RWPE1 (cell line): ENCODE data around the gene NATD1.

ENCODE experiments used
- CTCF ChIA-PET: fragments of 350-600 bp; sonication (Branson Sonifier 250); formaldehyde crosslinking; extraction: SDS; loops from one replicate; lab custom pipeline; 2021; lab: Yijun Ruan, JAX
- POLR2A ChIA-PET: fragments of 400-600 bp; formaldehyde crosslinking; extraction: SDS; loops from one replicate; lab custom pipeline; 2020; ENCODE audit warnings: antibody characterized with exemption; ENCODE audit not compliant: low non-redundant PET; lab: Yijun Ruan, JAX
- DNase-seq: peaks from one replicate; pipeline ENCODE4 v3.0.0; 2012; ENCODE audit warnings: low spot score
- H3K27ac ChIP-seq: fragments of 450-650 bp; 2 replicates; pipeline ENCODE4 v1.5.1; 2017
- TF ChIP-seq, protein P1 (sequence below): fragments of 450-650 bp; conservative IDR thresholded peaks from 2 replicates; pipeline ENCODE4 v1.5.1; 2017; ENCODE audit warnings: low read depth, mild to moderate bottlenecking

Gene NATD1

GRCh38 chr17:21191698-21192097 lies 61.5 kb downstream of the NATD1 start:
- DNase-seq, result no peak
- H3K27ac ChIP-seq, result no peak overlapping the region
- TF ChIP-seq, protein P1, sequence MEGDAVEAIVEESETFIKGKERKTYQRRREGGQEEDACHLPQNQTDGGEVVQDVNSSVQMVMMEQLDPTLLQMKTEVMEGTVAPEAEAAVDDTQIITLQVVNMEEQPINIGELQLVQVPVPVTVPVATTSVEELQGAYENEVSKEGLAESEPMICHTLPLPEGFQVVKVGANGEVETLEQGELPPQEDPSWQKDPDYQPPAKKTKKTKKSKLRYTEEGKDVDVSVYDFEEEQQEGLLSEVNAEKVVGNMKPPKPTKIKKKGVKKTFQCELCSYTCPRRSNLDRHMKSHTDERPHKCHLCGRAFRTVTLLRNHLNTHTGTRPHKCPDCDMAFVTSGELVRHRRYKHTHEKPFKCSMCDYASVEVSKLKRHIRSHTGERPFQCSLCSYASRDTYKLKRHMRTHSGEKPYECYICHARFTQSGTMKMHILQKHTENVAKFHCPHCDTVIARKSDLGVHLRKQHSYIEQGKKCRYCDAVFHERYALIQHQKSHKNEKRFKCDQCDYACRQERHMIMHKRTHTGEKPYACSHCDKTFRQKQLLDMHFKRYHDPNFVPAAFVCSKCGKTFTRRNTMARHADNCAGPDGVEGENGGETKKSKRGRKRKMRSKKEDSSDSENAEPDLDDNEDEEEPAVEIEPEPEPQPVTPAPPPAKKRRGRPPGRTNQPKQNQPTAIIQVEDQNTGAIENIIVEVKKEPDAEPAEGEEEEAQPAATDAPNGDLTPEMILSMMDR, result no peak
- POLR2A ChIA-PET, result no interaction called here
- CTCF ChIA-PET, result interaction anchor here (0.9 kb wide), 1 partner anchor 21 kb away, joined by 3 read pairs; no protein-coding TSS in a partner anchor

DNA sequence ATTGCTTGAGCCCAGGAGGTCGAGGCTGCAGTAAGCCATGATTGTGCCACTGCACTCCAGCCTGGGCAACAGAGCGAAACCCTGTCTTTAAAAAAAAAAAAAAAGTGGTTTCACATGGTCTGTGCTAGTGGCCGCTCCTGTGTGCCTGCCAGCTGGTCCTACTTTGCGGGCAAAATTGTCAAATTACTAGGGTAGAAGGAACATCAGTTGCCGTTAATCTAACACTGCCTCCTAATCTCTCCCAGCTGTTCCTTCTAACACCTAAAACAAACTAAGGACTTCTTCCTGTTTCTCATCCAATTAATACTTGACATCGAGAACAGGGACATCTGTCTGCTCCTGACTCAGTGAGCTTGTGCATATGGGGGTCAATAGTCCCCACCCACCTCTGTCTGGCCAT lies 63.1 kb downstream of the NATD1 start:
- H3K27ac ChIP-seq, result no peak overlapping the region
- ChIA-PET CTCF (no interaction called here), POLR2A (no interaction called here)
- DNase-seq, result no peak
- TF ChIP-seq, protein P1, result no peak

DNA sequence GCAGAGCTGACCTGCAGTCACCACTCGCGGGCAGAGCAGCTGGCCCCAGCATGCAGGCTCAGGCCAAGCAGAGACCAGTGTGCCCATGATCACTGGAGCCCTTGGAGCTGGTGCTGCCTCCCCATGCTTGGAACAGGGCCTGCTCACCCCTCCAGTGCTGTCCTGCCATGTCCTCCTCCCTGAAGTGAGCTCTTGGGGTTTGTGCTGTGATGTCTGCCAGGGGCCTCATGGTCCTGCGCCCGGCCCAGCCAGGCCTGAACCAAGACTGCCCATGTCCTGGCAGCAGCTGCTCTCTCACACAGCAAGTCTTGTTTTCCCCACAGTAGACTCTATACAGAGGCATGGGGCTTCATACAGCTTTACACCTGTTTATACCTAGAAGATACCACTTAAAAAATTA lies 63.8 kb downstream of the NATD1 start:
- POLR2A ChIA-PET, result no interaction called here
- no peak overlapping the region for H3K27ac ChIP-seq
- TF ChIP-seq, protein P1, result no peak
- no peak for DNase-seq
- CTCF ChIA-PET, result no interaction called here
